RWPE1 (cell line): ENCODE measurements around the gene SAMHD1.
"Not testable (repeated sequence)": the region's sequence is repeated elsewhere in the genome, so short reads cannot be mapped to it uniquely, and the experiment has no call there.

Experiments used
- CTCF ChIA-PET: fragments of 350-600 bp; sonication (Branson Sonifier 250); formaldehyde crosslinking; extraction: SDS; loops from one replicate; lab custom pipeline; 2021; lab: Yijun Ruan, JAX
- POLR2A ChIA-PET: fragments of 400-600 bp; formaldehyde crosslinking; extraction: SDS; loops from one replicate; lab custom pipeline; 2020; ENCODE audit warnings: antibody characterized with exemption; ENCODE audit not compliant: low non-redundant PET; lab: Yijun Ruan, JAX
- DNase-seq: peaks from one replicate; pipeline ENCODE4 v3.0.0; 2012; ENCODE audit warnings: low spot score
- H3K27ac ChIP-seq: fragments of 450-650 bp; 2 replicates; pipeline ENCODE4 v1.5.1; 2017
- CTCF ChIP-seq: fragments of 450-650 bp; conservative IDR thresholded peaks from 2 replicates; pipeline ENCODE4 v1.5.1; 2017; ENCODE audit warnings: low read depth, mild to moderate bottlenecking

SAMHD1 gene

GRCh38 chr20:36876473-36876833 lies 75.1 kb downstream of the SAMHD1 start:
- POLR2A ChIA-PET: no interaction called here
- CTCF ChIA-PET: interaction anchor here (1.1 to 1.6 kb wide), 4 partner anchors 10 to 68 kb away, joined by 4 to 6 read pairs (median 4); a partner anchor contains a TSS
- DNase-seq: no peak
- peak overlapping the region; percentile 34 for H3K27ac ChIP-seq
- TF ChIP-seq CTCF: no peak

GRCh38 chr20:36875702-36876472 lies 75.6 kb downstream of the SAMHD1 start, which contains the start of gene TLDC2:
Gene TLDC2 (plus strand): TSS chr20:36876138. CDS start chr20:36876175, 37 bp downstream.
- TF ChIP-seq CTCF: no peak
- DNase-seq: peak; percentile 70
- POLR2A ChIA-PET: no interaction called here
- CTCF ChIA-PET: interaction anchor here (0.6 to 1.6 kb wide), 5 partner anchors 8 to 13 kb away, joined by 3 to 6 read pairs (median 4); a partner anchor contains a TSS
- H3K27ac ChIP-seq: peak within 1 kb of the TSS; percentile 34

GRCh38 chr20:36875093-36875492 lies 76.4 kb downstream of the SAMHD1 start:
- DNase-seq, H3K27ac ChIP-seq: not testable (repeated sequence)
- ChIA-PET CTCF (interaction anchor here (0.6 to 1.6 kb wide), 5 partner anchors 8 to 84 kb away, joined by 3 to 4 read pairs (median 3); a partner anchor contains a TSS), POLR2A (interaction anchor here (0.6 kb wide), 1 partner anchor 29 kb away, joined by 4 read pairs; no protein-coding TSS in a partner anchor)

GRCh38 chr20:36873498-36874189 lies 77.9 kb downstream of the SAMHD1 start:
- DNase-seq: no peak
- ChIA-PET POLR2A (no interaction called here), CTCF (interaction anchor here (1.1 to 1.6 kb wide), 2 partner anchors 10 to 13 kb away, joined by 8 to 9 read pairs; a partner anchor contains a TSS)
- H3K27ac ChIP-seq: no peak overlapping the region
- no peak for TF ChIP-seq CTCF

- no peak for TF ChIP-seq CTCF
- no peak for DNase-seq
- CTCF ChIA-PET: interaction anchor here (0.7 to 1.6 kb wide), 6 partner anchors 9 to 1086 kb away, joined by 3 to 9 read pairs (median 4); a partner anchor contains a TSS
- POLR2A ChIA-PET: interaction anchor here (0.6 kb wide), 1 partner anchor 121 kb away, joined by 3 read pairs; no protein-coding TSS in a partner anchor
- no peak overlapping the region for H3K27ac ChIP-seq
Observed at GRCh38 chr20:36872852-36873251, 78.7 kb downstream of the SAMHD1 start.

GRCh38 chr20:36871640-36872570 lies 79.6 kb downstream of the SAMHD1 start:
- TF ChIP-seq CTCF: no peak
- ChIA-PET POLR2A (no interaction called here), CTCF (interaction anchor here (0.6 to 1.7 kb wide), 7 partner anchors 8 to 669 kb away, joined by 3 to 9 read pairs (median 5); a partner anchor contains a TSS)
- no peak overlapping the region for H3K27ac ChIP-seq
- DNase-seq: no peak
